Measurements from ENCODE around the gene LNP1. TPM values are rescaled to one million over a fixed set of nuclear protein-coding genes. Genes with fewer than 3 reads are reported as not detected.

The LNP1 gene
- total RNA-seq, 2 donors from 2014 or later, result 4.3 to 7.9 TPM

DNA sequence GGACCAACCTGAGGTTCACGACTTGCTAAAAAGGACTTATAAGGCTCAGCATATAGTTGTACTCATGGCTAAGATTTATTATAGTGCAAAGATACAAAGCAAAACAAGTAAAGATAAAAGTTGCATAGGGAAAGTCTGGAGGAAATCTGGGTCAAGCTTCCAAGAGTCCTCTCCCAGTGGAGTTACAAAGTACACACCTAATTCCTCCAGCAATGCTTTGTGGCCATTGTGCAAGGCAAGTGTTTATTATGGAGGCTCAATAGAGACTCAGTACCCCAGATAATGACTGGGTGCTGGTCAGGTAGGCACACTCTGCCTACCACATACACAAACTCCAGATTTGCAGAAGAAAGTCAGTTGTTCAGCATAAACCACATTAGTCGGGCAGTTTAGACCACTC lies 22.9 kb downstream of the LNP1 start:
- peaks cover 8% of the 10 kb centered on the region for H3K4me1 ChIP-seq (ENCODE audit: control insufficient read depth, insufficient read depth, low read length)
- Mint-ChIP-seq H3K27me3 (ENCODE audit: insufficient read depth) (no peaks in the 10 kb centered on the region), H3K4me1 (peaks cover 12% of the 10 kb centered on the region), H3K4me3 (no peak overlapping the region), H3K27ac (no peak overlapping the region), H3K36me3 (ENCODE audit: low read depth) (peaks cover 4% of the 10 kb centered on the region), H3K9me3 (no peaks in the 10 kb centered on the region)
- no peak overlapping the region for H3K27ac ChIP-seq (ENCODE audit: low read depth, low read length)
- no peak for DNase-seq
- H3K4me3 ChIP-seq (ENCODE audit: low read length), result no peak overlapping the region
- no peaks in the 10 kb centered on the region for H3K27me3 ChIP-seq (ENCODE audit: control insufficient read depth, insufficient read depth, low read length, poor library complexity, severe bottlenecking)
- TF ChIP-seq, protein P1, sequence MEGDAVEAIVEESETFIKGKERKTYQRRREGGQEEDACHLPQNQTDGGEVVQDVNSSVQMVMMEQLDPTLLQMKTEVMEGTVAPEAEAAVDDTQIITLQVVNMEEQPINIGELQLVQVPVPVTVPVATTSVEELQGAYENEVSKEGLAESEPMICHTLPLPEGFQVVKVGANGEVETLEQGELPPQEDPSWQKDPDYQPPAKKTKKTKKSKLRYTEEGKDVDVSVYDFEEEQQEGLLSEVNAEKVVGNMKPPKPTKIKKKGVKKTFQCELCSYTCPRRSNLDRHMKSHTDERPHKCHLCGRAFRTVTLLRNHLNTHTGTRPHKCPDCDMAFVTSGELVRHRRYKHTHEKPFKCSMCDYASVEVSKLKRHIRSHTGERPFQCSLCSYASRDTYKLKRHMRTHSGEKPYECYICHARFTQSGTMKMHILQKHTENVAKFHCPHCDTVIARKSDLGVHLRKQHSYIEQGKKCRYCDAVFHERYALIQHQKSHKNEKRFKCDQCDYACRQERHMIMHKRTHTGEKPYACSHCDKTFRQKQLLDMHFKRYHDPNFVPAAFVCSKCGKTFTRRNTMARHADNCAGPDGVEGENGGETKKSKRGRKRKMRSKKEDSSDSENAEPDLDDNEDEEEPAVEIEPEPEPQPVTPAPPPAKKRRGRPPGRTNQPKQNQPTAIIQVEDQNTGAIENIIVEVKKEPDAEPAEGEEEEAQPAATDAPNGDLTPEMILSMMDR (conservative IDR thresholded peaks at IDR 0.05), result no peak
- no peak overlapping the region for H3K9ac ChIP-seq (ENCODE audit: extremely low read depth, low read length, poor library complexity, severe bottlenecking)
- 92 to 95% methylated on average over 1 to 2 of the region's 2 CpGs for WGBS, 2 experiments (ENCODE audit: insufficient coverage in 1 of 2, insufficient read length in 1 of 2)
- H3K9me3 ChIP-seq (ENCODE audit: control insufficient read depth, low read length), result peaks cover 8% of the 10 kb centered on the region
- no peaks in the 10 kb centered on the region for H3K36me3 ChIP-seq (ENCODE audit: control insufficient read depth, insufficient read depth, low read length)

DNA sequence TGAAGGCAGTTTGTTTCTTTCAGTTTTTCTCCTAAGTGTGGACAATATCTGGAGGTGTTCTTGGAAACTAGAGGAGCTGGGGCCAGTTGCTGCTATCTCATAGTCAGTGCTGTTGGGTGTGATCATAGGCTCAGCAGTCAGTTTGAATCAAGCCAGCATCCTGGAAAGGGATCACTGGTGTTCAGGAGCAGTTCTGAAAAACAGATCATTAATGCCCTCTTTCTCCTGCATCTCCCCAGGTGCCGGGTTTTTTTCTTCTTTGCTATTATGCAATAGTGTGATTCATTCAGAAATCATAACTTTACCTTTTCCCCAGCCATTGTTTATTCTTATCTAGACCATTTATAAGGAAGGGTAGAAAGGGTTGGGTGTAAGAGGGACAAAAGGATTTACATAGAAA lies 24.0 kb downstream of the LNP1 start:
- Histone ChIP-seq H3K9me3 (ENCODE audit: control insufficient read depth, low read length) (peaks cover 3% of the 10 kb centered on the region), H3K9ac (ENCODE audit: extremely low read depth, low read length, poor library complexity, severe bottlenecking) (no peak overlapping the region), H3K4me1 (ENCODE audit: control insufficient read depth, insufficient read depth, low read length) (peaks cover 8% of the 10 kb centered on the region), H3K27ac (ENCODE audit: low read depth, low read length) (no peak overlapping the region), H3K4me3 (ENCODE audit: low read length) (no peak overlapping the region), H3K36me3 (ENCODE audit: control insufficient read depth, insufficient read depth, low read length) (no peaks in the 10 kb centered on the region), H3K27me3 (ENCODE audit: control insufficient read depth, insufficient read depth, low read length, poor library complexity, severe bottlenecking) (no peaks in the 10 kb centered on the region)
- Mint-ChIP-seq H3K4me3 (no peak overlapping the region), H3K9me3 (no peaks in the 10 kb centered on the region), H3K4me1 (peaks cover 22% of the 10 kb centered on the region), H3K27me3 (ENCODE audit: insufficient read depth) (no peaks in the 10 kb centered on the region), H3K36me3 (ENCODE audit: low read depth) (no peaks in the 10 kb centered on the region), H3K27ac (no peak overlapping the region)
- TF ChIP-seq, protein P1 (conservative IDR thresholded peaks at IDR 0.05), result no peak
- no peak for DNase-seq
- no CpG with 5 or more reads among the region's 1 CpG for WGBS, 2 experiments (ENCODE audit: insufficient coverage in 1 of 2, insufficient read length in 1 of 2)

DNA sequence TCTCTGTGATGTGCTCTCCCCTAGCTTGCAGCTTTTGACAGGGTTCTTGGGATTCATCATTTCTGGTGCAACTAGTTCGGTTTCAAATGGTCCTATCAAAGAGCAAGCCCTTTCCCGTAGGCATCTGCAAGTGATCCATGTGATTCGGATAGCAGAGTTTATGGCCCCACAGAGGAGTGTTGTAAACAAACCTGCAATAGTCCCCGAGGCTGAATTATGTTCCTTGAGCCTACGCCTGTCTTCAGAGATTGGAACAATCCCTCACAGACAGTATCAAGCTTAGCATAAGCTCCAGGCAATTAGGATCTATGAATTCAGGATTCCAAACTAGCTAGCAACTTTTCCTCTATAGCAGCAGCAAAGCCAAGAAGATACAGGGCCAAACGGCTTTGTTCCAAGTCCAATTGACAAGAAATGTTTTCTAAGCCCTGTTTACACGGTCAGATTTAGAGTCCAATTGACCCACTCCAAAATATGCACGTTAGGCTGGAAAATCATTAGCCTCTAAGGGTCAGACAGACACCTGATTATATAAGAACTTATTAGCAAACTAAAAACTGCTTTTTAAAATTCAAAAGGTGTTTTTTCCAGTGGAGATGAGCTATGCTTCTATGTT lies 24.8 kb downstream of the LNP1 start:
- H3K4me1 Mint-ChIP-seq, result peaks cover 24% of the 10 kb centered on the region
- Histone ChIP-seq H3K4me1 (ENCODE audit: control insufficient read depth, insufficient read depth, low read length) (peaks cover 8% of the 10 kb centered on the region), H3K9me3 (ENCODE audit: control insufficient read depth, low read length) (no peaks in the 10 kb centered on the region), H3K36me3 (ENCODE audit: control insufficient read depth, insufficient read depth, low read length) (no peaks in the 10 kb centered on the region), H3K27me3 (ENCODE audit: control insufficient read depth, insufficient read depth, low read length, poor library complexity, severe bottlenecking) (no peaks in the 10 kb centered on the region), H3K4me3 (ENCODE audit: low read length) (no peak overlapping the region), H3K27ac (ENCODE audit: low read depth, low read length) (no peak overlapping the region), H3K9ac (ENCODE audit: extremely low read depth, low read length, poor library complexity, severe bottlenecking) (no peak overlapping the region)
- DNase-seq, result no peak
- TF ChIP-seq, protein P1 (conservative IDR thresholded peaks at IDR 0.05), result no peak
- H3K9me3 Mint-ChIP-seq, result no peaks in the 10 kb centered on the region
- H3K36me3 Mint-ChIP-seq (ENCODE audit: low read depth), result no peaks in the 10 kb centered on the region
- WGBS, 2 experiments (ENCODE audit: insufficient coverage in 1 of 2, insufficient read length in 1 of 2), result 84 to 90% methylated on average over 6 to 8 of the region's 8 CpGs
- peak overlapping the region; percentile 20 for H3K27ac Mint-ChIP-seq
- H3K27me3 Mint-ChIP-seq (ENCODE audit: insufficient read depth), result no peaks in the 10 kb centered on the region
- H3K4me3 Mint-ChIP-seq, result no peak overlapping the region

Data from endodermal cell (in vitro differentiated cells).